Astrocyte of the cerebellum (primary cell): ENCODE measurements around the gene LSM10.

Experiments
- DNase-seq: peaks from one replicate; pipeline ENCODE4 v3.0.0-alpha.2; 2011; ENCODE audit warnings: low read depth
- H3K4me3 ChIP-seq: 2 replicates; pipeline ENCODE4 v1.5.1; 2011; ENCODE audit warnings: mild to moderate bottlenecking, low read depth, low read length, moderate library complexity
- in situ Hi-C: cut with HindIII; loops from 2 replicates; pipeline ENCODE4 v1.10.0; 2017; ENCODE audit warnings: low sequenced_read_pairs
- TF ChIP-seq, protein P1 (sequence below): IDR thresholded peaks from 2 replicates; pipeline ENCODE4 v1.5.1; 2012; ENCODE audit warnings: low read length, low read depth, moderate library complexity, mild to moderate bottlenecking; ENCODE audit errors: missing control alignments

The LSM10 gene

DNA sequence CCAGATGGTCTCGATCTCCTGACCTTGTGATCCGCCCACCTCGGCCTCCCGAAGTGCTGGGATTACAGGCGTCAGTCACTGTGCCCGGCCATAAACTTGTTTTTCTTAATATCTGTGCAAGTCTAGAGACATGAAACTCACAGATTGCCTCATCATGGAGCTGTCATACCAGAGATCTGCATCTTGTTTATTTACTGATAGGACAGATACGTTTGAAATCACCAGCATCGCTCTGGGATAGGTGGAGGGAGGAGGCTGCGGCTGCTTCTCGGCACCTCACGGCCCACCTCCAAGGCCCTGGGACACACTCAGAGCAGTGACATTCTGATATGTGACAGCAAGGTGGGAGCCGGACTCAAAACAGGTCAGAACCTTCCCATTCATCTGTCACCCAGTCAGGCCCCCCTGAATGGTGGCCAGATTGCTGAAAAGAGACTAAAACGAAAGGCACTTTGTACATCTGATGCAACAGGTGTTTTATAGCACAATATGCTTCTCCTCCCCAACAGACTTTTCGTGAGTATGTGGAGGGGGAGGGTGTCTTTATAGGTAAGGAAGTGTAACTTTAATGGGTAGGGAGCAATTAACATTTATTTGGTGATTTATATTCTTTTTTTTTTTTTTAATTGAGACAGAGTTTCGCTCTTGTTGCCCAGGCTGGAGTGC is 18.1 kb upstream of the LSM10 start:
- DNase-seq: no peak
- H3K4me3 ChIP-seq: no peak overlapping the region
- in situ Hi-C loops: no loop called here
- TF ChIP-seq, protein P1, sequence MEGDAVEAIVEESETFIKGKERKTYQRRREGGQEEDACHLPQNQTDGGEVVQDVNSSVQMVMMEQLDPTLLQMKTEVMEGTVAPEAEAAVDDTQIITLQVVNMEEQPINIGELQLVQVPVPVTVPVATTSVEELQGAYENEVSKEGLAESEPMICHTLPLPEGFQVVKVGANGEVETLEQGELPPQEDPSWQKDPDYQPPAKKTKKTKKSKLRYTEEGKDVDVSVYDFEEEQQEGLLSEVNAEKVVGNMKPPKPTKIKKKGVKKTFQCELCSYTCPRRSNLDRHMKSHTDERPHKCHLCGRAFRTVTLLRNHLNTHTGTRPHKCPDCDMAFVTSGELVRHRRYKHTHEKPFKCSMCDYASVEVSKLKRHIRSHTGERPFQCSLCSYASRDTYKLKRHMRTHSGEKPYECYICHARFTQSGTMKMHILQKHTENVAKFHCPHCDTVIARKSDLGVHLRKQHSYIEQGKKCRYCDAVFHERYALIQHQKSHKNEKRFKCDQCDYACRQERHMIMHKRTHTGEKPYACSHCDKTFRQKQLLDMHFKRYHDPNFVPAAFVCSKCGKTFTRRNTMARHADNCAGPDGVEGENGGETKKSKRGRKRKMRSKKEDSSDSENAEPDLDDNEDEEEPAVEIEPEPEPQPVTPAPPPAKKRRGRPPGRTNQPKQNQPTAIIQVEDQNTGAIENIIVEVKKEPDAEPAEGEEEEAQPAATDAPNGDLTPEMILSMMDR: no peak

DNA sequence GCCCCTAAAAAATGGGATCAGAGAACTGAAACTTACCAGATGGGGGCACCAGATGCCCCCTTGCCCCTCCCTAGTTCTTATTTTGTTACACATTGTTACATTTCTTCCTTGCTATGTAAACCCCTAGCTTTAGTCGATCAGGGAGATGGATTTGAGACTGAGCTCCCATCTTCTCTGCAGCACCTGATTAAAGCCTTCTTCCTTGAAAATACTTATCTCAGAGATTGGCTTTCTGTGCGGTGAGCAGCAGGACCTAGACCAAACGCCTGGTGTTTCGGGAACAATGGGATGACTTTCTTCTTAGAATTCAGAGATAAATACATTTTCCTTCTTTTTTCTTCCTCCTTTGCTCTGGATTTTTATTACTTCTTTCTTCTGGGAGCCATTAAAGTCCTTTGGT is 16.7 kb upstream of the LSM10 start:
- DNase-seq: no peak
- in situ Hi-C loops: no loop called here
- no peak overlapping the region for H3K4me3 ChIP-seq
- TF ChIP-seq, protein P1: no peak

- DNase-seq: no peak
- no peak overlapping the region for H3K4me3 ChIP-seq
- in situ Hi-C loops: no loop called here
- TF ChIP-seq, protein P1: no peak
Observed at GRCh38 chr1:36411674-36412648, 14.3 kb upstream of the LSM10 start.

GRCh38 chr1:36408479-36408878 is 10.8 kb upstream of the LSM10 start:
- TF ChIP-seq, protein P1: no peak
- no peak overlapping the region for H3K4me3 ChIP-seq
- DNase-seq: no peak
- in situ Hi-C loops: no loop called here

DNA sequence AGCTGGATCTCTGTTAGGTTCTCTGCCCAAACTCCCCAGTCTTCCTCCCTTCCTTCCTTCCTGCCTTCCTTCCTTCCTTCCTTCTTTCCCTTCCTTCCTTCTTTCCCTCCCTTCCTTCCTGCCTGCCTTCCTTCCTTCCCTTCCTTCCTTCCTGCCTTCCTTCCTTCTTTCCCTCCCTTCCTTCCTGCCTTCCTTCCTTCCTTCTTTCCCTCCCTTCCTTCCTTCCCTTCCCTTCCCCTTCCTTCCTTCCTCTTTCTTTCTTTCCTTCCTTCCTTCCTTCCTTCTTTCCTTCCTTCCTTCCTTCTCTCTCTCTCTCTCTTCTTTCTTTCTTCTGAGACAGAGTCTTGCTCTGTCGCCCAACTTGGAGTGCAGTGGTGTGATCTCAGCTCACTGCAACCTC is 8.7 kb upstream of the LSM10 start:
- no peak overlapping the region for H3K4me3 ChIP-seq
- DNase-seq: no peak
- TF ChIP-seq, protein P1: no peak
- in situ Hi-C loops: no loop called here

GRCh38 chr1:36402504-36402890 is 4.8 kb upstream of the LSM10 start:
- TF ChIP-seq, protein P1: no peak
- H3K4me3 ChIP-seq: no peak overlapping the region
- no peak for DNase-seq
- in situ Hi-C loops: no loop called here
